HUES48 (cell line): ENCODE data around the gene ASIC2.

Experiments used
- H3K27ac ChIP-seq: one replicate; pipeline ENCODE4 v1.7.0; 2013; ENCODE audit warnings: low read depth, low read length, inconsistent platforms
- H3K27me3 ChIP-seq: 2 replicates; pipeline ENCODE4 v1.6.1; 2013; ENCODE audit warnings: mild to moderate bottlenecking, low read length; ENCODE audit not compliant: control insufficient read depth, insufficient read depth
- H3K36me3 ChIP-seq: 2 replicates; pipeline ENCODE4 v1.6.1; 2013; ENCODE audit warnings: low read length; ENCODE audit not compliant: control insufficient read depth, insufficient read depth
- H3K4me1 ChIP-seq: 2 replicates; pipeline ENCODE4 v1.6.1; 2013; ENCODE audit warnings: mild to moderate bottlenecking, low read length; ENCODE audit not compliant: control insufficient read depth, insufficient read depth
- H3K4me3 ChIP-seq: 2 replicates; pipeline ENCODE4 v1.5.1; 2013; ENCODE audit warnings: mild to moderate bottlenecking, low read depth, low read length
- H3K9ac ChIP-seq: 2 replicates; pipeline ENCODE4 v1.6.1; 2013; ENCODE audit warnings: mild to moderate bottlenecking, low read depth, low read length, moderate library complexity
- H3K9me3 ChIP-seq: 2 replicates; pipeline ENCODE4 v1.6.1; 2013; ENCODE audit warnings: low read length; ENCODE audit not compliant: control insufficient read depth, insufficient read depth

The ASIC2 gene

GRCh38 chr17:33202796-33203495, 90.1 kb downstream of the ASIC2 start:
- Histone ChIP-seq H3K4me1 (no peaks in the 10 kb centered on the region), H3K9ac (no peak overlapping the region), H3K4me3 (no peak overlapping the region), H3K36me3 (no peaks in the 10 kb centered on the region), H3K27ac (no peak overlapping the region), H3K27me3 (peaks cover 28% of the 10 kb centered on the region), H3K9me3 (no peaks in the 10 kb centered on the region)

GRCh38 chr17:33202021-33202420, 91.1 kb downstream of the ASIC2 start:
- Histone ChIP-seq H3K9ac (no peak overlapping the region), H3K27me3 (peaks cover 30% of the 10 kb centered on the region), H3K36me3 (no peaks in the 10 kb centered on the region), H3K27ac (no peak overlapping the region), H3K4me1 (no peaks in the 10 kb centered on the region), H3K9me3 (no peaks in the 10 kb centered on the region), H3K4me3 (no peak overlapping the region)

- H3K27ac ChIP-seq, result no peak overlapping the region
- no peaks in the 10 kb centered on the region for H3K9me3 ChIP-seq
- no peak overlapping the region for H3K4me3 ChIP-seq
- H3K4me1 ChIP-seq, result no peaks in the 10 kb centered on the region
- H3K9ac ChIP-seq, result no peak overlapping the region
- no peaks in the 10 kb centered on the region for H3K36me3 ChIP-seq
- peaks cover 38% of the 10 kb centered on the region for H3K27me3 ChIP-seq
These were observed 91.8 kb downstream of the ASIC2 start for GRCh38 chr17:33201283-33201682.

GRCh38 chr17:33200587-33200986, 92.5 kb downstream of the ASIC2 start:
- Histone ChIP-seq H3K36me3 (no peaks in the 10 kb centered on the region), H3K9me3 (no peaks in the 10 kb centered on the region), H3K4me1 (no peaks in the 10 kb centered on the region), H3K4me3 (no peak overlapping the region), H3K27me3 (peaks cover 45% of the 10 kb centered on the region), H3K9ac (no peak overlapping the region), H3K27ac (no peak overlapping the region)

GRCh38 chr17:33199571-33200510, 93.3 kb downstream of the ASIC2 start:
- Histone ChIP-seq H3K27me3 (peaks cover 52% of the 10 kb centered on the region), H3K27ac (no peak overlapping the region), H3K4me3 (no peak overlapping the region), H3K9me3 (no peaks in the 10 kb centered on the region), H3K36me3 (no peaks in the 10 kb centered on the region), H3K9ac (no peak overlapping the region), H3K4me1 (no peaks in the 10 kb centered on the region)

- peaks cover 3% of the 10 kb centered on the region for H3K4me1 ChIP-seq
- H3K36me3 ChIP-seq, result no peaks in the 10 kb centered on the region
- no peak overlapping the region for H3K4me3 ChIP-seq
- H3K27ac ChIP-seq, result no peak overlapping the region
- H3K9me3 ChIP-seq, result no peaks in the 10 kb centered on the region
- H3K27me3 ChIP-seq, result peaks cover 55% of the 10 kb centered on the region
- no peak overlapping the region for H3K9ac ChIP-seq
These were observed 94.1 kb downstream of the ASIC2 start for GRCh38 chr17:33198954-33199353.

- H3K27me3 ChIP-seq, result peaks cover 69% of the 10 kb centered on the region
- no peaks in the 10 kb centered on the region for H3K9me3 ChIP-seq
- H3K27ac ChIP-seq, result no peak overlapping the region
- H3K9ac ChIP-seq, result no peak overlapping the region
- no peaks in the 10 kb centered on the region for H3K36me3 ChIP-seq
- H3K4me3 ChIP-seq, result no peak overlapping the region
- peaks cover 18% of the 10 kb centered on the region for H3K4me1 ChIP-seq
These were observed 95.8 kb downstream of the ASIC2 start for GRCh38 chr17:33197342-33197741.

GRCh38 chr17:33196883-33197282, 96.2 kb downstream of the ASIC2 start:
- Histone ChIP-seq H3K4me1 (peaks cover 19% of the 10 kb centered on the region), H3K36me3 (no peaks in the 10 kb centered on the region), H3K27me3 (peaks cover 73% of the 10 kb centered on the region), H3K4me3 (no peak overlapping the region), H3K9ac (no peak overlapping the region), H3K9me3 (no peaks in the 10 kb centered on the region), H3K27ac (no peak overlapping the region)

GRCh38 chr17:33192951-33193911, 99.9 kb downstream of the ASIC2 start:
- no peaks in the 10 kb centered on the region for H3K9me3 ChIP-seq
- H3K36me3 ChIP-seq, result no peaks in the 10 kb centered on the region
- H3K27ac ChIP-seq, result peak overlapping the region; percentile 69
- H3K27me3 ChIP-seq, result peaks cover 87% of the 10 kb centered on the region
- no peak overlapping the region; the same call in 1 of the 2 replicates for H3K4me3 ChIP-seq
- H3K9ac ChIP-seq, result no peak overlapping the region
- peaks cover 19% of the 10 kb centered on the region for H3K4me1 ChIP-seq

GRCh38 chr17:33183487-33184026, 109.5 kb downstream of the ASIC2 start:
- Histone ChIP-seq H3K36me3 (no peaks in the 10 kb centered on the region), H3K9ac (no peak overlapping the region), H3K4me1 (0 out of 2 replicates have a peak, but pooled peaks cover 2% of the 10 kb centered on the region), H3K4me3 (no peak overlapping the region), H3K27me3 (peaks cover 27% of the 10 kb centered on the region), H3K27ac (no peak overlapping the region), H3K9me3 (no peaks in the 10 kb centered on the region)
